ENCODE data around the gene SFPQ.

- TF ChIP-seq HDAC2 (IDR thresholded peaks at IDR 0.05; ENCODE audit: borderline replicate concordance in 1 of 2, low read depth in 2 of 2, low read length in 2 of 2), result no peak
- TF ChIP-seq KDM1A (IDR thresholded peaks at IDR 0.05; ENCODE audit: borderline replicate concordance, low read length), result no peak
- no peak for TF ChIP-seq EZH2 (IDR thresholded peaks at IDR 0.05; ENCODE audit: low read depth, low read length, severe bottlenecking)
- TF ChIP-seq POLR2AphosphoS5 (IDR thresholded peaks at IDR 0.05; ENCODE audit: low read depth, low read length), result peak; percentile 47; the same call in 1 of the 2 replicates
- no peak for TF ChIP-seq EP300 (IDR thresholded peaks at IDR 0.05; ENCODE audit: borderline replicate concordance in 1 of 2, low read depth in 2 of 2, low read length in 2 of 2)
- TF ChIP-seq ASH2L (IDR thresholded peaks at IDR 0.05; ENCODE audit: low read length), result no peak
- no peak for TF ChIP-seq CTCF (IDR thresholded peaks at IDR 0.05; ENCODE audit: control extremely low read depth in 1 of 3, insufficient read depth in 1 of 3, low read depth in 1 of 3, low read length in 3 of 3)
- TF ChIP-seq SP4 (IDR thresholded peaks at IDR 0.05; ENCODE audit: low read length), result no peak
- TF ChIP-seq TEAD4 (IDR thresholded peaks at IDR 0.05; ENCODE audit: low read depth, low read length), result no peak
- TF ChIP-seq POLR2A (IDR thresholded peaks at IDR 0.05; ENCODE audit: control extremely low read depth in 1 of 2, low read depth in 2 of 2, low read length in 2 of 2), result peak in 1 of 2 experiments; percentile 32; a peak in 1 of 3 replicates
- TF ChIP-seq SUZ12 (IDR thresholded peaks at IDR 0.05; ENCODE audit: low read length), result no peak
- TF ChIP-seq CREB1 (IDR thresholded peaks at IDR 0.05), result no peak
Observed at GRCh38 chr1:35177237-35177786, 15.6 kb downstream of the SFPQ start.
